ENCODE measurements around the gene DNAJC7. TPM values are rescaled to one million over a fixed set of nuclear protein-coding genes. Genes with fewer than 3 reads are reported as not detected.

The DNAJC7 gene
- total RNA-seq, 1 donor from 2014 or later, result 92.5 TPM

DNA sequence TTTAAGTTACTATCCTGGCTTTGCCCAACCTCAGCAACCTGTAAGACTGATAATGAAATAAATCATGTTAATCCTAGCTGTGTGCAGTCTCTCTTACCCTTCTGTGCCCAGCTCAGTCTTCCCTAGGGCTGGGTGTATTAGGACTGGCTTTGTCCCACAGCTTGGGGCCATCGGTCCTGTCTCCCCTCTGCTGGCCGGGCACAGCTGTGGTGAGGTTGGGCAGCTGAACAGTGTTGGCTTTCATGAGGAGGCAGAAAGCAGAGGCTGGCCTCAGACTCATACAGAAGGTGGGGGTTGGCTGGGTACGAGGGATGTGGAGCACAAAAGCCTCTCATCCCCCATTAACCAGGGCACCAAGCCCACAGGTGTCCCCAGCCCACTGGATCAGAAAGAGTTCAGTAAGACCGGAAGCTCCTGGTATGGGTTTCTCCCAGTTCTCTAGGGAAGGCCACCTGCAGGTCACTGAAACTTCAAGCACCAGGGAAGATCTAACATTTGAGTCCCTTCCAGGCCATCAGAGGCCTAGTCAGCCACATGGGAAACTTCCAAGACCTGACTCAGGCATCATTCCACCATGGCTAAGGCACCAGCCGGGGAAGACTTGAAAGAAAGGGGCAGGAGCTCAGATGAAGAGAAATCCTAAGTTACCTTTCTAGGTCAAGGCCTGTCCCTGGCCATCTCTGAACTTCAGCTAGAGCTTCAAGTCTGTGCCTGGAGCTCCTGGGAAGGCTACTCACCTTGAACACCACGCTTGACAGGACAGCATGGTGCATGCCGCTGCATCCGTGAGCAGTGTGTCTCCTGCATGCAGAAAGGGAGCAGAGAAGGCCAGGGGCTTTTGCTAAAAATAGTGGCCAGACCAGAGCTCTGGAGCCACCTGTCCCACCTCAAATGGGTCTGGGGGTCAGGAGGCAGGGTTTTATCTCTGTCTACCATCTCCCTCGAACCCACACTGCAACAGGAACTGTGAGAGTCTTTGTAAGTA, 41.8 kb downstream of the DNAJC7 start:
- no peaks in the 10 kb centered on the region for H3K27me3 Mint-ChIP-seq (ENCODE audit: insufficient read depth, low read depth)
- H3K4me1 ChIP-seq, result no peaks in the 10 kb centered on the region
- H3K4me2 ChIP-seq, result no peak overlapping the region

DNA sequence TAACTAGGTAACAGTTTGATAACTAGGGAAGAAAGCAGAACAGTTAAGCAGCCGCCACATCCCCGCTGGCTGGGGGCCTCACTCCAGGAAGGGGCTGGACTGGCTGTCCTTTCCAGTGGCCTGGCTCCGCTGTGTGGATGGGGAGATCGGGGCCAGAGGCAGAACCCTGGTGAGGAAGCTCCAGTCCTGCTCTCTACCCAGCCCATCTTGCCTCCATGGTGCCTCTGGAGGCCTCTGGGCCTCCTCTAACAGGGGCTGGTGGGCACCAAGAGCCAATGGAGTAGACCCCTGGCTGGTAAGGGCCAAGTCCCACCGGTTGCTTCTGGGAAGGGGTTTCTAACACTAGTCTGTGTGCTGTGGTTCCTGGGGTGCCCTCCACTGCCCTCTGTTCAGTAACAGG, 42.6 kb downstream of the DNAJC7 start:
- Mint-ChIP-seq H3K9me3 (no peaks in the 10 kb centered on the region), H3K36me3 (peaks cover 26% of the 10 kb centered on the region), H3K4me1 (no peaks in the 10 kb centered on the region), H3K27ac (no peak overlapping the region), H3K27me3 (ENCODE audit: insufficient read depth, low read depth) (no peaks in the 10 kb centered on the region), H3K4me3 (no peak overlapping the region)
- no peak overlapping the region for H3K27ac ChIP-seq
- no peak for TF ChIP-seq EZH2phosphoT487 (IDR thresholded peaks at IDR 0.05)
- TF ChIP-seq, protein P1, sequence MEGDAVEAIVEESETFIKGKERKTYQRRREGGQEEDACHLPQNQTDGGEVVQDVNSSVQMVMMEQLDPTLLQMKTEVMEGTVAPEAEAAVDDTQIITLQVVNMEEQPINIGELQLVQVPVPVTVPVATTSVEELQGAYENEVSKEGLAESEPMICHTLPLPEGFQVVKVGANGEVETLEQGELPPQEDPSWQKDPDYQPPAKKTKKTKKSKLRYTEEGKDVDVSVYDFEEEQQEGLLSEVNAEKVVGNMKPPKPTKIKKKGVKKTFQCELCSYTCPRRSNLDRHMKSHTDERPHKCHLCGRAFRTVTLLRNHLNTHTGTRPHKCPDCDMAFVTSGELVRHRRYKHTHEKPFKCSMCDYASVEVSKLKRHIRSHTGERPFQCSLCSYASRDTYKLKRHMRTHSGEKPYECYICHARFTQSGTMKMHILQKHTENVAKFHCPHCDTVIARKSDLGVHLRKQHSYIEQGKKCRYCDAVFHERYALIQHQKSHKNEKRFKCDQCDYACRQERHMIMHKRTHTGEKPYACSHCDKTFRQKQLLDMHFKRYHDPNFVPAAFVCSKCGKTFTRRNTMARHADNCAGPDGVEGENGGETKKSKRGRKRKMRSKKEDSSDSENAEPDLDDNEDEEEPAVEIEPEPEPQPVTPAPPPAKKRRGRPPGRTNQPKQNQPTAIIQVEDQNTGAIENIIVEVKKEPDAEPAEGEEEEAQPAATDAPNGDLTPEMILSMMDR (IDR thresholded peaks at IDR 0.05), result no peak
- no peak for TF ChIP-seq EZH2 (IDR thresholded peaks at IDR 0.05)
- H3F3A ChIP-seq (ENCODE audit: low read depth), result peaks cover 12% of the 10 kb centered on the region
- no peak overlapping the region for H3K9ac ChIP-seq
- no peak overlapping the region for H3K4me2 ChIP-seq
- H3K4me1 ChIP-seq, result no peaks in the 10 kb centered on the region
- H3K4me3 ChIP-seq, result no peak overlapping the region
- H2AFZ ChIP-seq (replicated peaks), result no peak overlapping the region
- H3K36me3 ChIP-seq, result no peaks in the 10 kb centered on the region
- H3K27me3 ChIP-seq, result no peaks in the 10 kb centered on the region
- DNase-seq (ENCODE audit: low spot score), result no peak
- H3K79me2 ChIP-seq (ENCODE audit: low read depth), result peaks cover 16% of the 10 kb centered on the region
- peaks cover 36% of the 10 kb centered on the region for H4K20me1 ChIP-seq (ENCODE audit: low read depth)
- H3K9me3 ChIP-seq (ENCODE audit: low read depth), result no peaks in the 10 kb centered on the region

More for the DNA sequence above, 41.8 kb downstream of the DNAJC7 start:
- Mint-ChIP-seq H3K4me3 (no peak overlapping the region), H3K9me3 (no peaks in the 10 kb centered on the region), H3K36me3 (peaks cover 28% of the 10 kb centered on the region), H3K4me1 (no peaks in the 10 kb centered on the region), H3K27ac (no peak overlapping the region)
- H3K27ac ChIP-seq, result no peak overlapping the region
- H3K9me3 ChIP-seq (ENCODE audit: low read depth), result no peaks in the 10 kb centered on the region
- H3K27me3 ChIP-seq, result no peaks in the 10 kb centered on the region
- H3K79me2 ChIP-seq (ENCODE audit: low read depth), result peaks cover 9% of the 10 kb centered on the region
- TF ChIP-seq, protein P1 (IDR thresholded peaks at IDR 0.05), result no peak
- TF ChIP-seq EZH2 (IDR thresholded peaks at IDR 0.05), result no peak
- no peak for TF ChIP-seq EZH2phosphoT487 (IDR thresholded peaks at IDR 0.05)
- no peak for DNase-seq (ENCODE audit: low spot score)
- no peak overlapping the region for H2AFZ ChIP-seq (replicated peaks)
- no peak overlapping the region for H3K9ac ChIP-seq
- peaks cover 12% of the 10 kb centered on the region for H3F3A ChIP-seq (ENCODE audit: low read depth)
- peaks cover 30% of the 10 kb centered on the region for H4K20me1 ChIP-seq (ENCODE audit: low read depth)
- H3K4me3 ChIP-seq, result no peak overlapping the region
- H3K36me3 ChIP-seq, result no peaks in the 10 kb centered on the region

DNA sequence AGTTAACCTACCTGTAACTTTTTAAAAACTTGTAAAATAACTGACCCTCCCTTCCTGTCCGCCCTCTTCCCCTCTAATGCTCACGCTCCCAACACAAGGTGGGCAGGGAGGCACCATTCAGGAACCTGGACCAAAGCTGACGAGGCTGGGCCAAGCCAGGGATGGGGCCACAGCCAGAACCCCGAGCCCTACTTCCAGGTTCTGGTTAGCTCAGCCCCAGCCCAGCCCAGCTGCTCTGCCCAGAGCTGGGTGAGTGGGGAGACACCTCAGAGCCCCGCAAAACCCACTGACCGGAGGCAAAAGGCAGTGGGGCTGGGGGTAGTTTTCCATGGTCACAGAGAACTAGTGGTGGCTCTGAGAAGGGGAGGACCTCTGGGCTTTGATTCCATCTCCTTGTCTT, 43.2 kb downstream of the DNAJC7 start:
- Histone ChIP-seq H3K27me3 (no peaks in the 10 kb centered on the region), H3K36me3 (no peaks in the 10 kb centered on the region), H3K4me3 (no peak overlapping the region), H3K4me1 (no peaks in the 10 kb centered on the region), H3K79me2 (ENCODE audit: low read depth) (peaks cover 23% of the 10 kb centered on the region), H3K27ac (no peak overlapping the region), H3K9ac (no peak overlapping the region), H3F3A (ENCODE audit: low read depth) (peaks cover 11% of the 10 kb centered on the region), H3K9me3 (ENCODE audit: low read depth) (no peaks in the 10 kb centered on the region), H2AFZ (replicated peaks) (no peak overlapping the region), H3K4me2 (no peak overlapping the region), H4K20me1 (ENCODE audit: low read depth) (peaks cover 39% of the 10 kb centered on the region)
- Mint-ChIP-seq H3K4me1 (no peaks in the 10 kb centered on the region), H3K9me3 (no peaks in the 10 kb centered on the region), H3K27ac (no peak overlapping the region), H3K27me3 (ENCODE audit: insufficient read depth, low read depth) (no peaks in the 10 kb centered on the region), H3K4me3 (no peak overlapping the region), H3K36me3 (peaks cover 26% of the 10 kb centered on the region)
- TF ChIP-seq EZH2phosphoT487 (IDR thresholded peaks at IDR 0.05), result no peak
- TF ChIP-seq, protein P1 (IDR thresholded peaks at IDR 0.05), result no peak
- no peak for TF ChIP-seq EZH2 (IDR thresholded peaks at IDR 0.05)
- DNase-seq (ENCODE audit: low spot score), result no peak

All from neural progenitor cell (in vitro differentiated cells).